ENCODE measurements around the gene PTPRN2.

GRCh38 chr7:158591944-158592343, 4.3 kb upstream of the PTPRN2 start:
- TF ChIP-seq BRCA1 (CRISPR knock-in tag; IDR thresholded peaks at IDR 0.05) (no peak), ZBTB7A (CRISPR knock-in tag; IDR thresholded peaks at IDR 0.05) (no peak), CEBPB (IDR thresholded peaks at IDR 0.05; ENCODE audit: borderline replicate concordance, low read depth, low read length) (peak; percentile 78), ARNT (IDR thresholded peaks at IDR 0.05) (no peak), ZNF776 (CRISPR knock-in tag; IDR thresholded peaks at IDR 0.05) (no peak), ZNF143 (CRISPR knock-in tag; IDR thresholded peaks at IDR 0.05) (no peak), ATF3 (CRISPR knock-in tag; IDR thresholded peaks at IDR 0.05) (no peak), ZBTB33 (CRISPR knock-in tag; IDR thresholded peaks at IDR 0.05) (peak; percentile 56), REST (IDR thresholded peaks at IDR 0.05; ENCODE audit: borderline replicate concordance in 1 of 2, low read depth in 1 of 2, low read length in 2 of 2) (no peak), PRDM15 (CRISPR knock-in tag; IDR thresholded peaks at IDR 0.05) (no peak), XRCC5 (optimal IDR thresholded peaks at IDR 0.05; ENCODE audit: low read length) (no peak), CTCF (CRISPR knock-in tag; IDR thresholded peaks at IDR 0.05) (no peak), ZNF580 (CRISPR knock-in tag; IDR thresholded peaks at IDR 0.05; ENCODE audit: borderline replicate concordance, low read depth) (no peak), TAF1 (CRISPR knock-in tag; IDR thresholded peaks at IDR 0.05) (no peak)
